Kidney capillary endothelial cell (primary cell): ENCODE measurements around the gene GALNTL6.
A peak's percentile ranks its signal among the peaks of the same experiment; 100 is the strongest.
"Not testable (repeated sequence)": the region's sequence is repeated elsewhere in the genome, so short reads cannot be mapped to it uniquely, and the experiment has no call there.

Source experiments
- DNase-seq: peaks from one replicate; pipeline ENCODE4 v3.0.0-alpha.2; 2018; ENCODE audit warnings: low spot score

The GALNTL6 gene

DNA sequence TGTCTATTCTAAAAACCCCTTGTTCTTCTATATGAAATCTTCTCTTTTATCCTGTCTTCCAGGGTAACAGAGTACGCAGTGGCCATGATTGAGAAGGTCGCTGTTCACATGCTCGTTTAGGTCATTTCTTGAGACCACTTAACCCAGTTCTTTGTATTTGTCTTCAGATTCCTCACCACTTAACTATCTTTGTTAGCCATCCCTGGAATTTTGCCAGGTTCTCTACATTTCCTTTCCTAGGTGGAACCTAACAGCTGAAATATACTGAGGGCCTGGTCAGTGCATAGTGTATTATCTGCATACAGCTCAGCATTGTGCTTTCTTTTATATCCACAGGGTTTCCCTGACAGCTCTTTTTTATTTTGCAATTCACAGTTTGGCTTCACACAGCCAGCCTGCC is 1206.5 kb downstream of the GALNTL6 start:
- no peak for DNase-seq

DNA sequence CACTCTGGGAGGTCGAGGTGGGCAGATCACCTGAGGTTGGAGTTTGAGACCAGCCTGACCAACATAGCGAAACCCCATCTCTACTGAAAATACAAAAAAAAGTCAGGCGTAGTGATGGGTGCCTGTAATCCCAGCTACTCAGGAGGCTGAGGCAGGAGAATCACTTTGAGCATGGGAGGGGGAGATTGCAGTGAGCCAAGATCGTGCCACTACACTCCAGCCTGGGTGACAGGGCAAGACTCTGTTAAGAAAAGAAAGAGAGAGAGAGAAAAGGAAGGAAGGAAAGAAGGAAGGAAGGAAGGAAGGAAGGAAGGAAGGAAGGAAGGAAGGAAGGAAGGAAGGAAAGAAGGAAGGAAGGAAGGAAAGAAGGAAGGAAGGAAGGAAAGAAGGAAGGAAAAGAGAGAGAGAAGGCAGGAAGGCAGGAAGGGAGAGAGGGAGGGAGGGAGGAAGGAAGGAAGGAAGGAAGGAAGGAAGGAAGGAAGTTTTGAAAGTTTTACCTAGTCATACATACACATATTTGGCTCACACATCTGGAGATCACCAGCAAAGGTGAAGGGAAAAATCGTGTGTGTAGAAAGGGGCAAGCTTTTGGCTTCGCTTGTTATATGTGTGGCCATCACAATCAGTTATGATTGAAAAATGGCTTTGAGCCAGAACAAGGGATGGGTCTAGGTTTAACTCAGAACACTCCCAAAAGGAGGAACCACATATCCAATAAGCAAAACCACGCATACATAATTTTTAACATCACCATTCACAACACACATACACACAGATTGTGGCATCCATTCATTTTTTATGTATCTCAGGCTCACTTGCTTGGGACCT is 1208.8 kb downstream of the GALNTL6 start:
- not testable (repeated sequence) for DNase-seq

DNA sequence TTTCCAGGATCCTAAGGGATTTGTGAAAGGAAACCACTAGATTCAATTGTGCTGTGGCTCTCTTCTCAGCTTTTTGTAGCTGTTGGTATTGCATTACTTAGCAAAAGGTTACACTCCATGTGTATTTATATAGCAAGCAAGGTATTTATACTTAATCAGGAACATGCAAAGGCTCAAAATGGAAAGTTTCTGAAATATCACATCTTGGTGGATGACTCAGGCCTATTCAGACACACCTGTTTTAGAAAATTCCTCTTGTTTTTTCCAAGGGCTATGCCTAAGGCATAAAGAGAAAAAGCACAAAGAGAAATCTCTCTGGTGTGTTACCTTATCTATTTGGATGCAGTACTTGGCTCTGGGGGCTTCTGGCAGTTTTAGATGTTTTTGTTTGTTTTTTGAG is 1211.0 kb downstream of the GALNTL6 start:
- no peak for DNase-seq

DNA sequence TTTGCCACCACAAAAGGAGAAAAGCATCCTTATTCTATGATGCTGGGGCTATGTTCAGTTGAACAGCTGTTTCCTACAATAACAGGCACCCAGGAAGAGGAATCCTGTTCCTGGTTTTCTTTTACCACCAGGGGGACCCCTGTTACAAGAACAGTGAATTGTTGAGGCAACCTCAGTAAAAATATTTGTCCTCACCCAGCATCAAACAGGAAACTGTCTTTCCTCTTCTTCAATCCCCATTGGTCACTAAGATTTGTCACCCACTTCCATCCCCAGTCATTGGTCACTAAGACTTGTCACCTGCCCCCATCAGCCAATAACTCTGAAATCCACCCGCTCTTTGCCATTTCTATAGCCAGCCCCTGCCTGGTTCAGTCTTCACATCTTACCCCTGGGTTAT is 1211.9 kb downstream of the GALNTL6 start:
- DNase-seq = peak; percentile 43

DNA sequence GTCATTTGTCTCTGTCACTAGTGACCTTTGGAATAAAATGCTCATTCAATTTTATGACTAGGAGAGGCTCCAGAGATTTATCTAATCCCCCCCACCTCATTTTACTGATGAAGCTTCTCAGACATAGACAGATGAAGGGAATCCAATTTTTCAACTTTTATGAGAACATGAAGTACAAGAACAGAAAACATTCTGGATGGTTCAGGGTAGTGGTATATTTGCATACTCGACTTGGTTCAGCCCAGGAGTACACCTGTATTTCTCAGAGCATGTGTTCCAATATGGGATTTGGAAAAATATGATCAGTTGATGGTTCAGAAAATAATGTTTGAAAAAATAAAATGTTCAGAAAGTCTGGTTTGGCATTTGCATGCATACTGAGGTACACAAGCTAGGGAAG is 1224.0 kb downstream of the GALNTL6 start:
- no peak for DNase-seq

DNA sequence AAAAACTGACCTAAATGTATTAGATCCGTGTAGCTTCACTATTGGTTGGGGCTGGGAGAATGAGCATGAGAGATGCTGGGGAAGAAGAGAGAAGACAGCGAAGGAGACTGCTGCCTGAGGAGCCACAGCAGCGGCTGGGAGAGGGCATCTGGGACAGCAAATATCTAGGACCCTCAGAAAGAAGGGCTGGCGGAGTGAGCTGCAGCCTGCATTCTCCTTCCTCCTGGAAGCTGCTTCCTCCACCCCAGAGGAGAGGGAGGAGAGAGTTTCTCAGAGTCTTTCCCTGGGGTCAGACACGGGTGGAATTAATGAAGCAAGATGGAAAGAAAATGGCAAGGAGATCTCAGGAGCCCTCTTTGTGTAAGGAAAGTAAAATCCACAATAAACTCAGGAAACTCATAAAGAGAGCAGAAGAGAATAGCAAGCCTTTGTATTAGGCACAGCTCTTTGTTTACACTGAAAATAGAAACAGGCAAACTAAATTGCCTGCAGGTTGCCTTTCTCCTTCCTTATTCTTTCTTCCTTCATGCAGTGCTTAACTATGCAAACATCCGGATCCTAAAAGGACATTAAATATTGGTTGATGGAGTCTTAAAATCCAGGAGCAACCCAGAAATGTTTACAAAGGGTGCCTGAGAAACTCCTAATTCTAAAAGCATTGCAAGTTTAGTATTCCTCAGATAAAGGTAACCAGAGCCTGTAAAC is 1225.1 kb downstream of the GALNTL6 start:
- DNase-seq = no peak

DNA sequence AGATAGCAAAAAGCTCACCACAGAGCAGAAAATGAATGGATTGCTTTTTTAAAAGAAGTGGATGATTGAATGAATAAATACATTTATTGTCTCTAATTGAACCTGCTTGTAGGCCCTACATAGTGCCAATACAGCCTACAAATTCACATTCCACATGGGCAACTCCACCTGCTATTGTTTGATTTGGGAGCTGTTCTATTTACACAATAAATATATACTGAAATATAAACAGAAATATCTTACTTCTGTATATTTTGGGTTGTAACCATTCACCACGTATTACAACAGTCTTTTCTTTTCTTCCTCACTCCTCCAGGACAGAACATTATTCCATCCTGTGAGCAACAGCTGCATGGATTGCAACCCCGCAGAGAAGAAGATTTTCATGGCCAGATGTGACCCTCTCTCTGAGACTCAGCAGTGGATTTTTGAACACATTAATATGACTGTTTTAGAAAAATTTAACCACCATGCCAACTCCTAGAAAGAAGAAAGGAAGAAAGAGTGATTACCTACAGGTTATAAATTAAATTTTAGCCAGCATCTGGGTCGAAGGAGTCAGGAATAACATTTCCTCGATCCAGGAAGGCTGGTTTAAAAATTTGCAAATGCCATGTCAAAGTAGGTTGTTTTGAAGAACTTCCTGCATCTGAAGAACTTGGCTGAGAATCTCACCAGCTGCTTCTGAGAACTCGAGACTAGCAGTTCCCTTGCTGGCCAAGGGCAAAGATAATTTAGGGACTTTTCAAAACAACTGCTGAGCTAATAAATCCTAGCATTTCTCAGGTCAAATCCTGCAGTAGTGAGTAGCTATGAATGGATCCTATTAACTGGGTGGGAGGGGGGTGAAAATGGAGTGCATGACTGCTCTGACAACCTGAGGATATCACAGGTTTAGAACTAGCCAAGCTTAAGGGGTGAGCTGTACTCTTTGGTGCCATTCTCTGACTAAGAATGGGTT is 1226.7 kb downstream of the GALNTL6 start:
- no peak for DNase-seq

DNA sequence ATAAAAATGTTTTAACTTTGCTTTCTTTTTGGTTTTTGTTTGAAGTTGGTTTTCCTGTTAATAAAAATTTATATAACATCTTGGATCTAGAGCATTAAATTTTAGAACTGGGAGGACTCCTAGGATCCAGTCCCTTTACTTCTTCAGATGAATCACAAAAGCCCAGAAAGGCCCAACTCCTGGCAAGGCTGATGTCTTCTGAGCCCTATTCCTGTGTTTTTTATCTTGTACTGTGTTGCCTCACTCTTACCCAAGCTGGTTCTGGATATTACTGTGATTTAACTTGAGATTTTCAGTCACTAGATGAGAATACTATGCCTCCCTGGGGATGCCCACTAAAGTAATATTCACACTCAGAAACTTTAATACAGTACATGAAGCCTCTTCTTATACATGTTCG is 1228.3 kb downstream of the GALNTL6 start:
- no peak for DNase-seq

DNA sequence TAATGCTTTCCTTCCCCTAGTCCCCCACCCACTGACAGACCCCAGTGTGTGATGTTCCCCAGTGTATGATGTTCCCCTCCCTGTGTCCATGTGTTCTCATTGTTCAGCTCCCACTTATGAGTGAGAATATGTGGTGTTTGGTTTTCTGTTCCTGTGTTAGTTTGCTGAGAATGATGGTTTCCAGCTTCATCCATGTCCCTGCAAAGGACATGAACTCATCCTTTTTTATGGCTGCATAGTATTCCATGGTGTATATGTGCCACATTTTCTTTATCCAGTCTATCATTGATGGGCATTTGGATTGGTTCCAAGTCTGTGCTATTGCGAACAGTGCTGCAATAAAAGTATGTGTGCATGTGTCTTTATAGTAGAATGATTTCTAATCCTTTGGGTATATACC is 1228.9 kb downstream of the GALNTL6 start:
- DNase-seq = not testable (repeated sequence)

DNA sequence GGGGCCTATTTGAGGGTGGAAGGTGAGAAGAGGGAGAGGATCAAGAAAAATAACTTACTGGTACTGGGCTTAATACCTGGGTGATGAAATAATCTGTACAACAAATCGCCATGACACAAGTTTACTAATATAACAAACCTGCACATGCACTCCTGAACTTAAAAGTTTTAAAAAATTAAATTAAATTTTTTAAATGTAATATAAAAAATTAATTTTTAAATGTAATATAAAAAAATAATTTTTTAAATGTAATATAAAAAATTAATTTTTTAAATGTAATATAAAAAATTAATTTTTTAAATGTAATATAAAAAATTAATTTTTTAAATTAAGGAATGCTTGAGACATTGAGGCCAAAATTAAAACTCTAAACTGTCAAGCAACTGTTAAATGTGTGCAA is 1231.1 kb downstream of the GALNTL6 start:
- no peak for DNase-seq

DNA sequence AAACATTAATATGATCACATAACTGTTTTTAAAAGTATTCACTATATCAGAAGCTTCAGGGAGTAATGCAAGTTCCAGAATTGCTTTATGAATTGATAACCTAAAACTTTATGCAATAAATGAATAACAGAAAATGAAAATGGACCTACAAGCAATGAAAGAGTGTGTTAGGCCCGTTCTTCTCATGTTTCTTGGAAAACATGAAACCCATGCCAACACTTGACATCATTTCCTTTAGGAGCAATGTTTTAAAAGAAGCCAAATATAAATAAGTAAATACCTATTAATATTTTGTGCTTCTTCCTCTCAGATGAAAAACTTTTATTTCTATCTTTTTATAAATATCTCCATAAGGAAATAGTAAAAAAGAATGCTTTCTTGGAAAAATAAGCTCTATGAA is 1232.4 kb downstream of the GALNTL6 start:
- no peak for DNase-seq

DNA sequence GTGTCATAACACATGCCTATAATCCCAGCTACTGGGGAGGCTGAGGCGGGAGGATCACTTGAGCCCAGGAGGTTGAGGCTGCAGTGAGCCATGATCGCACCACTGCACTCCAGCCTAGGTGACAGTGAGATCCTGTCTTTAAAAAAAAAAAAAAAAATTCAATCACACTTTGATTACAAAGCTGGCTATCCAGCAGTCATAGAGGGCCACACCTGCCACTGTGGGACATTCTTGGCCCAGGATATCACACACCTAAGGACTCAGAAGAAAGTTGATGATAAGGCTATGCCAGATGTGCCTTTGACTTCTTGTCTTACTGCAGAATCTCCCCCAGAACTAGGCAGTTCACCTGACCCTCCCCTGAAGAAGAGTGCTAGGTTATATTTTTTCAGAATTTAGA is 1232.9 kb downstream of the GALNTL6 start:
- DNase-seq = no peak

DNA sequence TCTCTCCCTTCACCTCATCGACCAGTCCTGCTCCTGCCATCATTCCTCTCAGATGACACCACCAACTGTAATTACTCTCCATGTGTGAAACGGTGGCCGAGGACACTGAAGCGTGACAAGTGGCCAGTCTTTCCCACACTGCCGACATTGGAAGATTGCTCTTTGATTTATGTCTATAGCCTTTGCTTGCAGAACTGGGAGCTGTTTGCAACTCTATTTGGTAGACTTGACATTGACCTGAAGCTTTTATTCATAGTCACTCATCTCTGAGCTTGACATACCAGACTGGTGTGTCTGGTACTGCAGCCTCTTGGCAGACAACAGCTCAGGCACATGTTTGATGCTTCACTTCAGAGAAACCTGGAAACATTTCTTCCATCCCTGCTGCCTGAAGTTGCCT is 1233.6 kb downstream of the GALNTL6 start:
- no peak for DNase-seq

DNA sequence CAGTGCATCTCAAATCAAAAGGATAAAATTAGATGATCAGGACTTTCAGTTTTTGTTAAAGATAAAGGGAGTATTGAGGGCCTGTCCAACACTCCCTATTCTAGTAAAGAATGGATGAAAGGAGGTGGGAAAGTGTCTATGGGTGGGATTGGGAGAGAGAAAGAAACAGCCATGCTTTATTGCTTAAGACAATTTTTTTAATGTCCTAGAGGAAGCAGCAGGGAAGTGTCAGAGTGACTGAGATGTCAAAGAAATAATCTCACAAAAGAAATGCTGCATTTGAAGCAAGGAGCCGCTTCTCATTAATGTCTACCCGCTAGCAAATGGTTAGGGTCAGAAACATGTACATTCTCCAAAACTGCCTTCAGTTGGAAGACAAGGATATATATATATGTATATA is 1238.0 kb downstream of the GALNTL6 start:
- no peak for DNase-seq

DNA sequence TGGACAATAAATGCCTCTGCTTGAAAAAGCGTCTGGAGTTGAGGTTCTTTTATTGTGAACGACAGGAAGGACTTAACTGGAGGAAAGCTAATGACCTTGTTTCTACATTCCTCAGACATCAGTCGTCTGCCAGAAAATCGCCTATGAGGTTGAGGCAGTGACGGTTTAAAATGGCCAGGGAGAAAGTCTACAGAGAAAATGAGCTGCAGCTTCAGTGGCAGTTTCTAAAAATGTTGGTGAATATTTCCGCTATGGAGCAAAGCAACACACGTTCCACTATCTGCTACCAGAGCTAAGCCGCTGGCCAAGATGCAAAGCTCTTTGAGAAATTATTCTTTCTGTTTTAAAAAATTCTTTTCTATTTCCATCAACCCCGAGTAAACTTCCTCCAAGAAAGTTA is 1238.5 kb downstream of the GALNTL6 start:
- peak; percentile 17 for DNase-seq

DNA sequence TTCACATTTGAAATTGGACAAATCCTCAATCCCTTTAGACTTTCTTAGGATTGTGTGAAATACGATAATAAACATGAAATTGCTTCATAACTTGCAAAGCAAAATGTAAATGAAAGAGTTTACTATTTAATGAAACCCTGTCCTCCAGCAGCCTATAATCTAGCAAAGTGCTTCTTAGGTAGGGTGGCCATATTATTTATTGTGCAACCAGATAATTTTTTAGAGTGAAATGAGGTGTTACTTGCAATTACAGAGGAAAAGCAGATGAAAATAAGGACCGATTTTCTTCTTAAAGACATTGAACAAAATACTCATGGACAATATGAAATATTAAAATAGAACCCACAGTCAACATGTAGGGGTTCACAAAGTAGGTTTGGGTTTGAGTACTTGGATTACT is 1239.2 kb downstream of the GALNTL6 start:
- no peak for DNase-seq

DNA sequence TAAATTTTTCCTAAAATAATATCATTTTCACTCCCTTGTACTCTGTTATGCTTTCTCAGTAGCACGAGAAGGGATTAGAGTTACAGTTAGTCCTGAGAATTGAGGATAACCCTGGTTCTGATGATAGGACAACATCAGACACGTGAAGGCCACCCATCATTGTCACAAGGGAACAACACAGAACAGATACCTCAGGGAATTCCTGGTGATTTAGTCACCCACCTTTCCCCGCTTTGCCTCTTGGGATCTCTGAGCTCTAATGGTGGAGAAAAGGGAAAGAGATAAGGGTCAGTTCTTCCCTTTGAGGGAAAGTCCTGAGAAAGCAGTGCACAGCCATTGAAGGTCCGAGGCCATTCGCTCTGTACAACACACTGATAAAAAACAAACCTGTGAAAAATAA is 1243.1 kb downstream of the GALNTL6 start:
- DNase-seq = no peak

DNA sequence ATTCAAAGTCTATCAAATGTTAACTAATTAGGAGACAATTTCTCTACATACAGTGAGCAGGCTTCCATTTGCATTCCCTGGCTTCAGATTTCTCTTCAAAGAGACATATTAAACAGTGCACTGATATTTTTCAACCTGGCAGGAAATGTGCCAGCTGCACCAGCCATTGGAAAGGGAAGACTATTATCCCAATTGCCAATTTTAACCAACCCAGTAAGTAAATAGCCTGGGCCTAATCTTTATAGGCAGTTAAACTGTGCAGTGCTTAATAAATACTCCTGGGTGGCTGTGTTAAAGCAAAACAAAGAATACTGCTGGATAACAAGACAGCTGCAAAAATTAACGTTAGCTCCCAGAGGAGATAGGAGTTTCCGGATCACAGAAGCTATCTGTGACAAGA is 1243.5 kb downstream of the GALNTL6 start:
- no peak for DNase-seq

DNA sequence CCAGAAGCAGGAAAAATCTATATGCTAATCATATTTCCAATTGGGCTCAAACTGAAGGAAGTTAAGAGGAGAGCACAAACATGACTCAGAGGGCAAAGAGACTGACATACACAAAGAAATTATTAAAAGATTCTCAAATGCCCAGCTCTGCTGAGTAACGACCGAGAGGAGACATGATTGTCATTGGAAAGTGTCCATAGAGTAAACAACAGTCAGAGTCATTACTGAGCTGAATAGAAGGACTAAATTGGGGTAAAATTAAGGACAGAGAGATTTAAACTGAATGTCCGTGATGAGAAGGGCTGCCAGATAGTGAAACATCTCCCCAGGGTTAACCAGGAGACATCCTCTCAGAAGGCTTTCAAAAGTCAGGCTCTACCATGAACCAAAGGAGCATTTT is 1244.2 kb downstream of the GALNTL6 start:
- DNase-seq = peak; percentile 36

DNA sequence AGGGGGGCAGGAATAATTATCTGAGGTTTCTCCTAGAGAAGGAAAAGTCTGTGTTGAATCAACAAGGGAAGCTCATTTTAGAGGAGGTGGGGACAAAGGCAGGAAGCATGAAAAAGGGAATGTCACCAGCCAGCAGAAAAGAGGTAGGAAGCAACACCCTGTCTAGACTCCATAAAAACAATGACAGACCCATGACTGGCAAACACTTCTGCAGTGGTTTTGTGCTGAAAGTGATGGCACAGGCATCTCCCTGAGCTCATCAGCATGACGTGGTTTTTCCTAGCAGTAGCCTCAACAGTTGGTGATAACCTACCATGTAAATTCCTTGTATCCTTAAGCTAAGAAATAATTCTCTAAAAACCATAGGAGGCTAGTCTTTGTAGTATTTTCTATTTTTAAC is 1244.7 kb downstream of the GALNTL6 start:
- peak; percentile 56 for DNase-seq

DNA sequence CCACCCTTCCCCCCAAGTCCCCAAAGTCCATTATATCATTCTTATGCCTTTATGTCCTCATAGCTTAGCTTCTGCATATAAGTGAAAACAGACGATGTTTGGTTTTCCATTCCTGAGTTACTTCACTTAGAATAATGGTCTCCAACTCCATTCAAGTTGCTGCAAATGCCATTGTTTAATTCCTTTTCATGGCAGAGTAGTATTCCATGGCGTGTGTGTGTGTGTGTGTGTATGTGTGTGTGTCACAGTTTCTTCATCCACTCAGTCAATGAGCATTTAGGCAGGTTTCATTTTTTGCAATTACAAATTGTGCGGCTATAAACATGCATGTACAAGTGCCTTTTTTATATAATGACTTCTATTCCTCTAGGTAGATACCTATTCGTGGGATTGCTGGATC is 1248.0 kb downstream of the GALNTL6 start:
- no peak for DNase-seq

DNA sequence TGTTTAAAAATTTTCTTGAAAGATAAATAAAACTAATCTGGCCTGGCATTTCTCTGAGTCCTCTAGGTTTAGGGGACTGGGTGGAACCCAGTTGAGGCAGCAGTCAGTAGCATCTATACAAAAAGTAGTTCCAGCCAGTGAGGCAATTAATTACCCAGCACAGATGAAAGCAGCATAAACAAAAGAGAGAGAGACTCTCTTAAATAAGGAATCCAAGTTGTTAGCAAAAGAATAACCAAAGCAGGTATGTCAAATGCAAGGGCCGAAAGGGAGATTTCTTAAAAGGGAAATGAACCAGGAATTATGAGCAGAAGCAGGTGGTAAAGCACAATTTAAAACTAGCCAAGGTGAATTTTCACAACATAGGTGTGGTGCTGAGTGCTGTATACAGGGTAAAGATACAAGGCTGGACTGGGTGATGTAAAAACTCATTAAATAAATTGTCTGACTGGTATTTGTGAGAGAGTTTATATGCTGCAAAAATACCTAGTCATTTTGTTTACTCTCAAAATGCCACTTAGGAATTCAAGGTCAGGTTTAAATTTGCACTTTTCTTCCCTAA is 1260.8 kb downstream of the GALNTL6 start:
- no peak for DNase-seq
